Measurements from ENCODE around the gene PCID2. TPM values are rescaled to one million over a fixed set of nuclear protein-coding genes. Genes with fewer than 3 reads are reported as not detected.

PCID2 gene
- total RNA-seq, 4 donors from 2014 or later: 28.0 to 44.2 (median 40.3) TPM

- TF ChIP-seq POLR2A (IDR thresholded peaks at IDR 0.05) (no peak), CTCF (IDR thresholded peaks at IDR 0.05) (no peak)
- H3K4me3 ChIP-seq (ENCODE audit: low read depth, poor library complexity, severe bottlenecking): no peak overlapping the region
- 94% methylated on average over 23 of the region's 23 CpGs for WGBS, 2 donors
- intact Hi-C loops (cut with DNase I; ENCODE audit: low total_unique reads): no loop called here
- DNase-seq (ENCODE audit: low spot score in 2 of 2): no peak
These were observed 20.4 kb downstream of the PCID2 start for GRCh38 chr13:113187883-113188665.

- intact Hi-C loops (cut with DNase I; ENCODE audit: low total_unique reads): no loop called here
- TF ChIP-seq CTCF (IDR thresholded peaks at IDR 0.05): no peak
- no peak for TF ChIP-seq POLR2A (IDR thresholded peaks at IDR 0.05)
- DNase-seq (ENCODE audit: low spot score in 2 of 2): peak; percentile 91 to 97
- H3K4me3 ChIP-seq (ENCODE audit: low read depth, poor library complexity, severe bottlenecking): no peak overlapping the region
- 19 to 26% methylated on average over 9 of the region's 9 CpGs for WGBS, 2 donors
These were observed 21.2 kb downstream of the PCID2 start for GRCh38 chr13:113187263-113187669.

GRCh38 chr13:113186061-113186900 lies 22.2 kb downstream of the PCID2 start:
- WGBS, 2 donors: 84 to 89% methylated on average over 13 of the region's 13 CpGs
- TF ChIP-seq POLR2A (IDR thresholded peaks at IDR 0.05) (no peak), CTCF (IDR thresholded peaks at IDR 0.05) (no peak)
- intact Hi-C loops (cut with DNase I; ENCODE audit: low total_unique reads): no loop called here
- no peak overlapping the region for H3K4me3 ChIP-seq (ENCODE audit: low read depth, poor library complexity, severe bottlenecking)
- no peak for DNase-seq (ENCODE audit: low spot score in 2 of 2)

- no peak overlapping the region for H3K4me3 ChIP-seq (ENCODE audit: low read depth, poor library complexity, severe bottlenecking)
- no peak for DNase-seq (ENCODE audit: low spot score in 2 of 2)
- 83 to 92% methylated on average over 15 to 22 of the region's 22 CpGs for WGBS, 2 donors
- TF ChIP-seq CTCF (IDR thresholded peaks at IDR 0.05): no peak
- TF ChIP-seq POLR2A (IDR thresholded peaks at IDR 0.05): no peak
- intact Hi-C loops (cut with DNase I; ENCODE audit: low total_unique reads): no loop called here
These were observed 23.7 kb downstream of the PCID2 start for GRCh38 chr13:113184568-113185440.

- no peak for DNase-seq (ENCODE audit: low spot score in 2 of 2)
- intact Hi-C loops (cut with DNase I; ENCODE audit: low total_unique reads): no loop called here
- TF ChIP-seq POLR2A (IDR thresholded peaks at IDR 0.05): no peak
- no peak overlapping the region for H3K4me3 ChIP-seq (ENCODE audit: low read depth, poor library complexity, severe bottlenecking)
- 87 to 90% methylated on average over 14 of the region's 14 CpGs for WGBS, 2 donors
These were observed 24.9 kb downstream of the PCID2 start for GRCh38 chr13:113183450-113184129.

All from lower leg skin (tissue), 4 donors.